H1 (cell line): ENCODE results near the gene PXT1. TPM values are rescaled to one million over a fixed set of nuclear protein-coding genes. Genes with fewer than 3 reads are reported as not detected.
A peak's percentile ranks its signal among the peaks of the same experiment; 100 is the strongest.

ENCODE experiments used
- CTCF ChIA-PET: fragments of 300-600 bp; sonication (Branson Sonifier 250); formaldehyde crosslinking; loops from one replicate; lab custom pipeline; 2021; ENCODE audit not compliant: partially characterized antibody; lab: Charles Lee
- POLR2A ChIA-PET: fragments of 300-600 bp; sonication (Branson Sonifier 250); formaldehyde crosslinking; loops from one replicate; lab custom pipeline; 2021; ENCODE audit warnings: inconsistent platforms; ENCODE audit not compliant: partially characterized antibody; lab: Charles Lee
- DNase-seq, 2 experiments: peaks; one replicate each; pipeline versions ENCODE4 v3.0.0 to v3.0.0-alpha.2; 2010 to 2022; ENCODE audit warnings: low spot score in 2 of 2, low read depth in 1 of 2, mixed read lengths in 1 of 2
- FAIRE-seq: peaks from 2 replicates; lab custom pipeline; 2011; peaks lifted over from hg19 to GRCh38; lab: Jason Lieb, UNC
- H2AFZ ChIP-seq: 2 replicates; pipeline ENCODE4 v1.8.1; 2012; ENCODE audit warnings: low read length, inconsistent platforms
- H2AK5ac ChIP-seq: 2 replicates; pipeline ENCODE4 v1.6.1; 2013; ENCODE audit warnings: low read depth, low read length
- H2BK120ac ChIP-seq: replicated peaks from 2 replicates; pipeline ENCODE3; 2013; ENCODE audit warnings: low read depth, low read length, inconsistent platforms
- H2BK12ac ChIP-seq: 2 replicates; pipeline ENCODE4 v1.6.1; 2013; ENCODE audit warnings: low read depth, low read length
- H2BK15ac ChIP-seq: 2 replicates; pipeline ENCODE4 v1.6.1; 2013; ENCODE audit warnings: low read length
- H2BK20ac ChIP-seq: 2 replicates; pipeline ENCODE4 v1.6.1; 2013; ENCODE audit warnings: low read length
- H2BK5ac ChIP-seq: 2 replicates; pipeline ENCODE4 v1.6.1; 2013; ENCODE audit warnings: low read depth, low read length
- H3K14ac ChIP-seq: 2 replicates; pipeline ENCODE4 v1.6.1; 2013; ENCODE audit warnings: inconsistent platforms; ENCODE audit not compliant: insufficient read length
- H3K18ac ChIP-seq: 2 replicates; pipeline ENCODE4 v1.6.1; 2013; ENCODE audit warnings: low read length; ENCODE audit errors: extremely low read depth
- H3K23ac ChIP-seq: 2 replicates; pipeline ENCODE4 v1.6.1; 2013; ENCODE audit warnings: inconsistent platforms; ENCODE audit not compliant: insufficient read length
- H3K23me2 ChIP-seq: 2 replicates; pipeline ENCODE4 v1.6.1; 2013; ENCODE audit warnings: low read depth, low read length
- H3K27ac ChIP-seq: 2 replicates; pipeline ENCODE4 v1.6.1; 2011; ENCODE audit warnings: low read depth, low read length, inconsistent platforms
- H3K27me3 ChIP-seq, 4 experiments: replicated peaks in 1 of 4; 1 replicate in 1 of 4; 2 replicates in 3 of 4; pipeline versions ENCODE4 v1.6.1 to v1.8.1; 2011 to 2013; ENCODE audit warnings: low read length in 3 of 4, mild to moderate bottlenecking in 3 of 4, inconsistent platforms in 2 of 4, mixed read lengths in 2 of 4, moderate library complexity in 1 of 4; ENCODE audit not compliant: control insufficient read depth in 3 of 4, insufficient read depth in 3 of 4; ENCODE audit errors: extremely low read depth in 1 of 4
- H3K36me3 ChIP-seq, 4 experiments: 2 replicates each; pipeline versions ENCODE4 v1.6.1 to v1.8.1; 2011 to 2013; ENCODE audit warnings: mild to moderate bottlenecking in 4 of 4, low read length in 3 of 4, moderate library complexity in 2 of 4, control low read depth in 1 of 4, inconsistent platforms in 1 of 4; ENCODE audit not compliant: insufficient read depth in 4 of 4, control insufficient read depth in 2 of 4
- H3K4ac ChIP-seq: replicated peaks from 2 replicates; pipeline ENCODE3; 2013; ENCODE audit warnings: low read length, low read depth, mixed read lengths, inconsistent platforms; ENCODE audit not compliant: insufficient read length
- H3K4me1 ChIP-seq, 4 experiments: replicated peaks in 1 of 4; 1 replicate in 1 of 4; 2 replicates in 3 of 4; pipeline versions ENCODE4 v1.6.1 to v1.8.1; 2011 to 2013; ENCODE audit warnings: low read length in 3 of 4, inconsistent platforms in 2 of 4, mixed read lengths in 1 of 4; ENCODE audit not compliant: insufficient read depth in 4 of 4, control insufficient read depth in 3 of 4
- H3K4me2 ChIP-seq, 2 experiments: 2 replicates each; pipeline versions ENCODE4 v1.6.1 to v1.8.1; 2011 to 2013; ENCODE audit warnings: low read depth in 2 of 2, low read length in 2 of 2, control low read depth in 1 of 2, inconsistent platforms in 1 of 2, mild to moderate bottlenecking in 1 of 2; ENCODE audit not compliant: insufficient read depth in 1 of 2
- H3K4me3 ChIP-seq, 4 experiments: fragments of 200-600, 300-600 bp in 1 of 4; sonication (generic), shearing (Covaris generic), sonication (Bioruptor Twin) in 1 of 4; 2 replicates each; pipeline versions ENCODE4 v1.5.1 to v1.8.1; 2011 to 2016; ENCODE audit warnings: low read length in 4 of 4, low read depth in 3 of 4, control low read depth in 2 of 4, inconsistent platforms in 2 of 4, mild to moderate bottlenecking in 2 of 4, mixed read lengths in 1 of 4, moderate library complexity in 1 of 4; ENCODE audit not compliant: insufficient read depth in 2 of 4; ENCODE audit errors: extremely low read depth in 1 of 4
- H3K56ac ChIP-seq: replicated peaks from 2 replicates; pipeline ENCODE3; 2013; ENCODE audit warnings: low read depth, mild to moderate bottlenecking, mixed read lengths, low read length, inconsistent platforms; ENCODE audit not compliant: insufficient read length
- H3K79me1 ChIP-seq: 2 replicates; pipeline ENCODE4 v1.6.1; 2013; ENCODE audit warnings: low read depth, low read length, control low read depth
- H3K79me2 ChIP-seq, 2 experiments: 2 replicates each; pipeline versions ENCODE4 v1.6.1 to v1.8.1; 2012 to 2013; ENCODE audit warnings: low read length in 2 of 2, mild to moderate bottlenecking in 2 of 2, inconsistent platforms in 1 of 2; ENCODE audit not compliant: insufficient read depth in 2 of 2, control insufficient read depth in 1 of 2
- H3K9ac ChIP-seq, 4 experiments: replicated peaks in 1 of 4; 1 replicate in 1 of 4; 2 replicates in 3 of 4; pipeline versions ENCODE4 v1.6.1 to v1.8.1; 2011 to 2013; ENCODE audit warnings: low read depth in 3 of 4, low read length in 3 of 4, control low read depth in 2 of 4, mild to moderate bottlenecking in 2 of 4, moderate library complexity in 2 of 4, inconsistent platforms in 1 of 4; ENCODE audit errors: extremely low read depth in 1 of 4
- H3K9me3 ChIP-seq, 2 experiments: 2 replicates each; pipeline versions ENCODE4 v1.6.1 to v1.8.1; 2012 to 2013; ENCODE audit warnings: mild to moderate bottlenecking in 2 of 2, moderate library complexity in 2 of 2, control low read depth in 1 of 2, inconsistent platforms in 1 of 2, low read depth in 1 of 2, low read length in 1 of 2, mixed read lengths in 1 of 2; ENCODE audit not compliant: insufficient read depth in 2 of 2
- H4K20me1 ChIP-seq, 2 experiments: replicated peaks in 1 of 2; 2 replicates each; pipeline versions ENCODE3 to v1.8.1; 2011 to 2013; ENCODE audit warnings: inconsistent platforms in 2 of 2, low read length in 2 of 2, mild to moderate bottlenecking in 1 of 2; ENCODE audit not compliant: insufficient read depth in 2 of 2, control insufficient read depth in 1 of 2
- H4K5ac ChIP-seq: 2 replicates; pipeline ENCODE4 v1.6.1; 2013; ENCODE audit warnings: low read length, low read depth, mixed read lengths, inconsistent platforms; ENCODE audit not compliant: insufficient read length
- H4K8ac ChIP-seq: 2 replicates; pipeline ENCODE4 v1.8.0; 2013; ENCODE audit warnings: mild to moderate bottlenecking, moderate library complexity, low read length, inconsistent platforms; ENCODE audit not compliant: insufficient read depth; ENCODE audit errors: extremely low read depth
- H4K91ac ChIP-seq: replicated peaks from 2 replicates; pipeline ENCODE3; 2013; ENCODE audit warnings: low read length, mixed read lengths, inconsistent platforms; ENCODE audit not compliant: insufficient read length
- JUND ChIP-seq: IDR thresholded peaks from 2 replicates; pipeline ENCODE4 v1.6.1; 2011; ENCODE audit warnings: mild to moderate bottlenecking, improper control_type of control experiment, low read length
- KDM1A ChIP-seq: fragments of 200-600, 300-600 bp; sonication (generic); IDR thresholded peaks from 2 replicates; pipeline ENCODE4 v1.7.1; 2016; ENCODE audit warnings: mild to moderate bottlenecking, low read length, borderline replicate concordance
- WGBS, 2 experiments: shearing (Covaris generic) in 1 of 2; methylation state at CpG; one replicate each; pipeline versions ENCODE4 v1.1.6 to v1.1.7; 2013 to 2015; ENCODE audit warnings: low lambda C conversion rate in 2 of 2, mixed read lengths in 2 of 2, inconsistent platforms in 1 of 2, low coverage in 1 of 2, missing lambda C conversion rate in 1 of 2; ENCODE audit not compliant: insufficient replicate concordance in 2 of 2, insufficient coverage in 1 of 2, insufficient read length in 1 of 2; ENCODE audit errors: extremely low coverage in 1 of 2, missing lambda C conversion rate in 1 of 2; 5-methylcytosine and 5-hydroxymethylcytosine counted together
- polyA plus RNA-seq, 7 experiments: library from polyadenylated mRNA; depleted of rRNA in 3 of 7; stranded (reverse) in 5 of 7; unstranded in 2 of 7; fragments of >200 nt in 5 of 7; fragments of 200-250 nt in 2 of 7; gene quantifications; 1 replicate in 5 of 7; 2 replicates in 1 of 7; 4 replicates in 1 of 7; pipeline versions ENCODE4 v1.2.1 to v1.2.3, GENCODE V29; 2011 to 2013; ENCODE audit warnings: missing spikeins in 2 of 7, mixed read lengths in 2 of 7
- total RNA-seq: library from RNA; stranded (reverse); fragmentation: NEBNext Ultra II Directional; extraction: Animal tissue kit (Norgen Biotek cat#: 25700); gene quantifications from 2 replicates; pipeline ENCODE4 v1.2.1, GENCODE V29; 2021

The PXT1 gene
- total and polyA plus RNA-seq, 2 of the 8 experiments (the other 6 are each of a cell fraction or from before 2014, with no cell fraction given), result 0.06 TPM; not detected in 1

DNA sequence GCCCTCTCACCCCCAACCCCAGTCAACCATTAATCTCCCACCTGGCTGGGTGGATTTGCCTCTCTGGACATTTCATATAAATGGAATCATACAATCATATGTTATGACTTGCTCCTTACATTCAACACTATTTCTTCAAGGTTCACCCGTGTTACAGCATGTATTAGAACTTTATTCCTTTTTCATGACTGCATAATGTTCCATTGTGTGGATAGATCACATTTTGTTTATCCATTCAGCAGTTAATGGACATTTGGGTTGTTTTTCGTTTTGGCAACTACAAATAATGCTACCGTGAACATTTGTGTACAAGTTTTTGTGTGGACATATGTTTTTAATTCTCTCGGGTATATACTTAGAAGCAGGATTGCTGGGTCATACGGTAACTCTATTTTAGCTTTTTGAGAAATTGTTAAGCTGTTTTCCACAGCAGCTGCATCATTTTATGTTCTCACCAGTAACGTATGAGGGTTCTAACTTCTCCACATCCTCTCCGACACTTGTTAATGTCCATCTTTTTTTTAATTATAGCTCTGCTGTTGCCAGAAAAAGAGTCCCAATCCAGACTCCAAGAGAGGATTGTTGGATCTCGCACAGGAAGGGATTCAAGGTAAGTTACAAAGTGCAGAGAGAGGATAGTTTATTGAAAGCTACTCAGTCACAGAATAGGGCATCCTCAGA, 90.0 kb downstream of the PXT1 start:
- FAIRE-seq, result no peak
- WGBS, 2 experiments, result 87% methylated on average over 8 of the region's 8 CpGs; no CpG with 5 or more reads in 1 of the 2 experiments
- peak; percentile 74; the same call in 1 of the 2 replicates for TF ChIP-seq KDM1A
- no peak for TF ChIP-seq JUND

More for the DNA sequence above, 90.0 kb downstream of the PXT1 start:
- Histone ChIP-seq H3K9me3 (no peaks in the 10 kb centered on the region), H4K91ac (no peak overlapping the region), H3K27ac (no peak overlapping the region), H4K20me1 (no peaks in the 10 kb centered on the region), H2AK5ac (no peak overlapping the region), H4K8ac (no peak overlapping the region), H3K23ac (no peak overlapping the region), H2BK20ac (no peak overlapping the region), H3K4ac (no peak overlapping the region), H3K4me2 (no peak overlapping the region), H3K27me3 (no peaks in the 10 kb centered on the region), H3K14ac (no peak overlapping the region), H2BK120ac (no peak overlapping the region), H3K56ac (no peak overlapping the region), H3K18ac (no peak overlapping the region), H3K79me1 (no peaks in the 10 kb centered on the region), H3K4me1 (no peaks in the 10 kb centered on the region), H3K23me2 (no peaks in the 10 kb centered on the region), H3K36me3 (no peaks in the 10 kb centered on the region), H2BK15ac (no peak overlapping the region), H3K4me3 (no peak overlapping the region), H3K79me2 (no peaks in the 10 kb centered on the region), H4K5ac (no peak overlapping the region), H3K9ac (no peak overlapping the region), H2BK5ac (no peak overlapping the region), H2AFZ (no peak overlapping the region), H2BK12ac (no peak overlapping the region)
- no peak for DNase-seq
- ChIA-PET CTCF (interaction anchor here (0.9 to 5.8 kb wide), 5 partner anchors 8 to 50 kb away, joined by 3 to 27 read pairs (median 8); no protein-coding TSS in a partner anchor), POLR2A (no interaction called here)
